Thyroid gland (tissue), 4 donors: ENCODE results near the gene ST14. TPM values are rescaled to one million over a fixed set of nuclear protein-coding genes. Genes with fewer than 3 reads are reported as not detected.
"Not testable (repeated sequence)": the region's sequence is repeated elsewhere in the genome, so short reads cannot be mapped to it uniquely, and the experiment has no call there.

Experiments
- DNase-seq, 2 donors: peaks; one replicate each; pipeline ENCODE4 v3.0.0-alpha.2; 2019
- H3K27ac ChIP-seq, 3 donors: fragments of 200-600 bp; sonication (generic); 1 replicate in 2 of 3; 2 replicates in 1 of 3; pipeline ENCODE4 v1.5.1; 2016 to 2019; ENCODE audit warnings: mild to moderate bottlenecking in 1 of 3, moderate library complexity in 1 of 3
- H3K27me3 ChIP-seq: fragments of 200-600 bp; sonication (generic); one replicate; pipeline ENCODE4 v1.5.1; 2019
- H3K36me3 ChIP-seq, 2 donors: fragments of 200-600 bp; sonication (generic); one replicate each; pipeline ENCODE4 v1.5.1; 2016 to 2019
- H3K4me1 ChIP-seq, 2 donors: fragments of 200-600 bp; sonication (generic); one replicate each; pipeline ENCODE4 v1.5.1; 2017 to 2019
- H3K4me3 ChIP-seq, 3 donors: fragments of 200-600 bp; sonication (generic); replicated peaks in 1 of 3; 1 replicate in 2 of 3; 2 replicates in 1 of 3; pipeline ENCODE4 v1.5.1; 2016; ENCODE audit warnings: mild to moderate bottlenecking in 1 of 3
- H3K9me3 ChIP-seq: fragments of 200-600 bp; sonication (generic); one replicate; pipeline ENCODE4 v1.5.1; 2017
- POLR2A ChIP-seq, 2 donors: fragments of 450-650 bp; IDR thresholded peaks; one replicate each; pipeline ENCODE4 v1.6.1; 2017; ENCODE audit warnings: antibody characterized with exemption in 2 of 2, mild to moderate bottlenecking in 2 of 2, moderate library complexity in 1 of 2
- WGBS, 2 donors: methylation state at CpG; one replicate each; pipeline ENCODE4 v1.1.5; 2017; 5-methylcytosine and 5-hydroxymethylcytosine counted together
- intact Hi-C: fragments of 100-400 bp; cut with DNase I; formaldehyde crosslinking; loops from one replicate; pipeline ENCODE4 v1.15.1; 2023
- total RNA-seq, 4 donors: library from RNA; depleted of rRNA; stranded (reverse); fragments of >200 nt; gene quantifications; one replicate each; pipeline ENCODE4 v1.2.3, GENCODE V29; 2016
- TF ChIP-seq, protein P1 (sequence below), 6 experiments: fragments of 200-600 bp in 3 of 6; fragments of 450-650 bp in 3 of 6; sonication (generic) in 3 of 6; IDR thresholded peaks; one replicate each; pipeline ENCODE4 v1.5.1; 2016 to 2019; ENCODE audit warnings: antibody characterized with exemption in 6 of 6, mild to moderate bottlenecking in 2 of 6, inconsistent platforms in 1 of 6, moderate library complexity in 1 of 6

The ST14 gene
- total RNA-seq, 4 donors from 2014 or later = 53.3 to 102 (median 90.7) TPM

DNA sequence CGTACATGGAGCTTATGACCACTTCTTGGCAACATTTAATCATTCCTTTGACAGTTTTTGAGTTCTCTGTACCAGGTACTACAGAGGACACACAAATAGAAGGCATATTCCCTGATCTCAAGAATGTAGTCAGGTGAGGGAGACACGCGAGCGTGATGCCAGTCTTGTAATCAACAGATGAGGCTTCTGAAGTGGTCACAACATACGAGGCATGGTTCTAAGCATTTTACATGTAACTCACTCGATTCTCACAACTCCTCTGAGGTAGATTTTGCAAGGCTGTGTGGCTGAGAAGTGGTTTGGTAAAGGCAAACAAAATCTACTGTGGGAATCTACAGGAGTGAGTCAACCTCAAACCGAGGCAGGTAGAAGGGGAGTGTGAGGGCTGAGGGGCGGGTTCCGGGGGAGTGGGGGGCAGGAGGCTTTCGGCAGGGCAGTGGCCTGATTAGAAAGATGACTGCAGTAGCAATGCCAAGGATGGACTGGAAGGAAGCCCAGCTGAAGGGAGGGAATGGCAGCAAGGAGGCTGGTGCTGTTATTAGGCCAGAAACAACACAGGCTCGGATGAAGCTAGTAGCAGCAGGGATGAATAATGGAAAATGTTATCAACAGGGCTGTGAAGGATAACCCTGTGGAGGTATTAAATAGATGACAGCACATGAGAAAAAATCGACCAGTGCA is 63.8 kb downstream of the ST14 start:
- peak; percentile 36 to 51 for DNase-seq
- no peaks in the 10 kb centered on the region for H3K36me3 ChIP-seq
- H3K27ac ChIP-seq = no peak overlapping the region
- intact Hi-C loops = no loop called here
- 53 to 61% methylated on average over 12 of the region's 12 CpGs for WGBS, 2 donors
- TF ChIP-seq POLR2A (IDR thresholded peaks at IDR 0.05) = no peak
- TF ChIP-seq, protein P1, sequence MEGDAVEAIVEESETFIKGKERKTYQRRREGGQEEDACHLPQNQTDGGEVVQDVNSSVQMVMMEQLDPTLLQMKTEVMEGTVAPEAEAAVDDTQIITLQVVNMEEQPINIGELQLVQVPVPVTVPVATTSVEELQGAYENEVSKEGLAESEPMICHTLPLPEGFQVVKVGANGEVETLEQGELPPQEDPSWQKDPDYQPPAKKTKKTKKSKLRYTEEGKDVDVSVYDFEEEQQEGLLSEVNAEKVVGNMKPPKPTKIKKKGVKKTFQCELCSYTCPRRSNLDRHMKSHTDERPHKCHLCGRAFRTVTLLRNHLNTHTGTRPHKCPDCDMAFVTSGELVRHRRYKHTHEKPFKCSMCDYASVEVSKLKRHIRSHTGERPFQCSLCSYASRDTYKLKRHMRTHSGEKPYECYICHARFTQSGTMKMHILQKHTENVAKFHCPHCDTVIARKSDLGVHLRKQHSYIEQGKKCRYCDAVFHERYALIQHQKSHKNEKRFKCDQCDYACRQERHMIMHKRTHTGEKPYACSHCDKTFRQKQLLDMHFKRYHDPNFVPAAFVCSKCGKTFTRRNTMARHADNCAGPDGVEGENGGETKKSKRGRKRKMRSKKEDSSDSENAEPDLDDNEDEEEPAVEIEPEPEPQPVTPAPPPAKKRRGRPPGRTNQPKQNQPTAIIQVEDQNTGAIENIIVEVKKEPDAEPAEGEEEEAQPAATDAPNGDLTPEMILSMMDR (IDR thresholded peaks at IDR 0.05) = no peak
- no peaks in the 10 kb centered on the region for H3K9me3 ChIP-seq
- H3K4me1 ChIP-seq = peaks cover 0 to 6% of the 10 kb centered on the region in 2 donors
- no peaks in the 10 kb centered on the region for H3K27me3 ChIP-seq
- H3K4me3 ChIP-seq = no peak overlapping the region

GRCh38 chr11:130227373-130227772 is 67.8 kb downstream of the ST14 start:
- TF ChIP-seq POLR2A (IDR thresholded peaks at IDR 0.05) = no peak
- TF ChIP-seq, protein P1 (IDR thresholded peaks at IDR 0.05) = no peak
- DNase-seq = no peak
- intact Hi-C loops = no loop called here
- Histone ChIP-seq H3K9me3 (no peaks in the 10 kb centered on the region), H3K36me3 (no peaks in the 10 kb centered on the region), H3K27ac (no peak overlapping the region), H3K4me1 (peaks cover 0 to 6% of the 10 kb centered on the region in 2 donors), H3K27me3 (no peaks in the 10 kb centered on the region), H3K4me3 (no peak overlapping the region)
- 98 to 100% methylated on average over 4 of the region's 4 CpGs for WGBS, 2 donors

- intact Hi-C loops, H3K9me3 ChIP-seq, H3K27ac ChIP-seq: not testable (repeated sequence)
Observed at GRCh38 chr11:130233486-130233885, 73.9 kb downstream of the ST14 start.

DNA sequence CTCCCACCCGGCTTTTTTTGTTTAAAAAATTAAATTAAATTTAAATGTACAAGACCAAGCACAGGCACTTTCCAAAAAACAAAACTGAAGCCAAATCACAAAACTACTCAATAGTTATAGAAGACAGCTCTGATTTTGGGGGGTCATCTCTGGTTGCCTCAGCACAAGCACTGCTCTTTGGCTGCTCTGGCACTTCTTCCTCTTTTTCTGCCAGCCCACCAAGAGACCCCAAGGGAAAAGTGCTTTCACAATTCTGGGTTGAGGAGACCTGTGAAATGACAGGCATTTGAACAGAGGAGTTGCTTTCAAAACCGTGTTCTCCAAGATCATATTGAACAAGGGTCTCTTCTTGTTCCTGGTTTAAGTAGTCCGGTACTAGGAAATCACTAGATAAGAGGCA is 74.3 kb downstream of the ST14 start:
- intact Hi-C loops, DNase-seq: not testable (repeated sequence)
- peaks cover 11 to 17% of the 10 kb centered on the region in 2 donors for H3K36me3 ChIP-seq

More at GRCh38 chr11:130233486-130233885, 73.9 kb downstream of the ST14 start:
- peaks cover 9 to 17% of the 10 kb centered on the region in 2 donors for H3K36me3 ChIP-seq
- H3K4me3 ChIP-seq, H3K27me3 ChIP-seq, DNase-seq, H3K4me1 ChIP-seq: not testable (repeated sequence)

DNA sequence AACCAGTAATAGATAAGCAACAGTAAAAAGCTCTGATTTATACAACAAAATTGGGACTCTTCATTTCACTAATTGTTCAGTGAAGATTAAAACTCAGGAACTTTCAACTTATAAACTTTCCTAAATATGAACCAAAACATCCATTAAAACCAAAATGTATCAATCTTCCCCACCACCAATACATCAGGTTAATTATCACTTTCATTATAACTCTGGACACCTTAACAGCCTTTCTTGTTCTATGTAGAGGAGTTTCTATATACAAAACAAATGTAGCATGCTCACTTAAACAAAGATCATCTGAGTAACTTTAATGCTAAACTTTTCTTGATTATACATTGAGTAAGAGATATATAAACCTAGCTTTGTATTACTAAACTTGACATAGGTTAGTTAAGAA is 74.7 kb downstream of the ST14 start:
- TF ChIP-seq, protein P1 (IDR thresholded peaks at IDR 0.05) = no peak
- no peak for TF ChIP-seq POLR2A (IDR thresholded peaks at IDR 0.05)
- no peak overlapping the region for H3K27ac ChIP-seq
- intact Hi-C loops = no loop called here
- H3K9me3 ChIP-seq = no peaks in the 10 kb centered on the region
- no peak for DNase-seq
- H3K4me3 ChIP-seq = no peak overlapping the region
- H3K4me1 ChIP-seq = no peaks in the 10 kb centered on the region
- peaks cover 13 to 17% of the 10 kb centered on the region in 2 donors for H3K36me3 ChIP-seq
- H3K27me3 ChIP-seq = no peaks in the 10 kb centered on the region

More for the DNA sequence above, 74.3 kb downstream of the ST14 start:
- not testable (repeated sequence) for H3K27ac ChIP-seq, H3K27me3 ChIP-seq, H3K9me3 ChIP-seq, H3K4me3 ChIP-seq, H3K4me1 ChIP-seq
- WGBS, 2 donors = 84 to 91% methylated on average over 3 of the region's 3 CpGs

DNA sequence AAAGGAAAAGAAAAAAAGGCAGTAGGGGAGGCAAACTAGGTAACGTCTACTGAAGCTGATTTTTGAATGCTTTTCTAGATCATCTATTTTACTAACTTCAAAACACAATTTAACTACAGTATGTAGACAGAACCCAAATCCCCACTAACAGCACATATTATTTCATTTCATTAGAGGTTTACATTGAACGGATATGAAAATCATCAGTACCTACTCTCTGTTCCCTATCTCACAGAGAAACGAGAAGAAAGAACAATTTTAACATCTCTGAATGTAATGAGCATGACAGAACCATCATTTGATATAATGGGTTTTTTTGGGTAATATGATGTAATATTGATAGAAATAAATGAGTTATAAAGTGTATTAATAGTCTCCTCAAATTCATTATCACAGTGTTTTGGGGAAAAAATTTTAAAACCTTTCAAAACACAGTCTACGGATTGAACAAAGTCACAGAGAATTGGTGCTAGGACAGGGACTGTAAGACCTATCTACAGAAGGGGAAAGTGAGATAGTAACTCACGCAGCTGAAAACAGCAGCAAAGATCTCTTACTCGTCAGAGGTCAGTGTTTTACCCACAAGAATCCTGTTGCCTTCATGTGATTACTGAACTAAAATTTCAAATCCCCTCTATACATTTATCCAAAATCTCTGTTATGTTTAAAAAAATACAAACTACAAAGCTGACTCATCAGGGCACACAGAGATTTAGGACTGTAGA is 77.9 kb downstream of the ST14 start:
- DNase-seq = no peak
- WGBS, 2 donors = 92% methylated on average over 6 of the region's 6 CpGs
- no peaks in the 10 kb centered on the region for H3K27me3 ChIP-seq
- H3K4me1 ChIP-seq = no peaks in the 10 kb centered on the region
- no peaks in the 10 kb centered on the region for H3K9me3 ChIP-seq
- H3K4me3 ChIP-seq = no peak overlapping the region
- no peak for TF ChIP-seq POLR2A (IDR thresholded peaks at IDR 0.05)
- TF ChIP-seq, protein P1 (IDR thresholded peaks at IDR 0.05) = no peak
- no peak overlapping the region for H3K27ac ChIP-seq
- H3K36me3 ChIP-seq = peaks cover 13 to 17% of the 10 kb centered on the region in 2 donors
- intact Hi-C loops = no loop called here
